Measurements from ENCODE around the gene EXOC3.
A peak's percentile ranks its signal among the peaks of the same experiment; 100 is the strongest.

The EXOC3 gene

DNA sequence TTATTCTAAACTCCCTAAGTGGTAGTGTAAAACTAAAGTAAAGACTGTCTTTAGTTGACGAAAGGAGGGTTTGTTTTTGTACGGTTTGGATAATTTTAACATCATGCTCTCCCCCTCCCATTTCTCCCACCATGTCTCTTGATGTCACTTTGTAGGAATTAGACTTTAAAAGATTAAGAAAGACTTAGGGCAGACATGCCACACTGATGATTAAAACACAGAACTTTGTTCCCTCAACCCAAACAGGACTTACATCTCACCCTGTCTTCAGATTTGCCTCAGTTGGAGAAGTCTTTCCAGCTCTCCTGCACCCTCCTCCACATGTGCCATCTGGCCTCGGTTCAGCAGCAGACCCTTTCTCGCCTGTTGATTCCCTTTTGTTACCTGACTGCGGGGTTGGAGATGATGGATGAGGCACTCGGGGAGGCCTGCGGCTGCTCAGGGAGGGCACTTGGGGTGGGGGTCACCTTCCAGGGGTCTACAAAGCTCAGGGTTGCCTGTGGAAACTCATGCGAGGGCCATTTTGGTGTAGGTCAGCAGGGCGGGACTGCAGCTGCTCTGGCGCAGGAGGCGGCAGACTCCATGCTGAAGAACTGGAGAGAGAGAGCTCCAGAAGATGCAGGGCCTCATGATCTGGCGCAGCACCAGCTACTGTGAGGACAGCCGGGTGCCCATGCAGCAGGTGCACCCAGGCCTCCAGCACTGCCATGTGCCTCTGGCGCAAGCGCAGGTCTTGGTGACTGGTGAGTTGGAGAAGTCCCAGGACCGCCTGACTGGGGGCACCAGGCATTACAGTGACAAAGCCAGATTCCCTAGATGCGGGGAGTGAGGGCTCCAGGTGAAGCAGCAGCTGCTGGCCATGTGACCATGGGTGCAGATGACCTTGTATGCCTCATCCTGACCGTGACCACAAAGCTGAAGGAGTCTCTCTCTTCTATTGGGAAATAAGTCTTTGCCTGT lies 24.5 kb upstream of the EXOC3 start:
- Histone ChIP-seq H3K27ac (replicated peaks) (peak overlapping the region; percentile 60), H3K4me3 (replicated peaks; ENCODE audit: insufficient read depth, low read length) (no peak overlapping the region), H3K27me3 (ENCODE audit: insufficient read depth, poor library complexity, severe bottlenecking) (no peaks in the 10 kb centered on the region)
- TF ChIP-seq SPI1 (IDR thresholded peaks at IDR 0.05; ENCODE audit: borderline replicate concordance, low read depth) (no peak), GABPA (IDR thresholded peaks at IDR 0.05; ENCODE audit: low read depth) (no peak), POLR2AphosphoS5 (IDR thresholded peaks at IDR 0.05; ENCODE audit: low read depth) (peak; percentile 84)
- TF ChIP-seq, protein P1, sequence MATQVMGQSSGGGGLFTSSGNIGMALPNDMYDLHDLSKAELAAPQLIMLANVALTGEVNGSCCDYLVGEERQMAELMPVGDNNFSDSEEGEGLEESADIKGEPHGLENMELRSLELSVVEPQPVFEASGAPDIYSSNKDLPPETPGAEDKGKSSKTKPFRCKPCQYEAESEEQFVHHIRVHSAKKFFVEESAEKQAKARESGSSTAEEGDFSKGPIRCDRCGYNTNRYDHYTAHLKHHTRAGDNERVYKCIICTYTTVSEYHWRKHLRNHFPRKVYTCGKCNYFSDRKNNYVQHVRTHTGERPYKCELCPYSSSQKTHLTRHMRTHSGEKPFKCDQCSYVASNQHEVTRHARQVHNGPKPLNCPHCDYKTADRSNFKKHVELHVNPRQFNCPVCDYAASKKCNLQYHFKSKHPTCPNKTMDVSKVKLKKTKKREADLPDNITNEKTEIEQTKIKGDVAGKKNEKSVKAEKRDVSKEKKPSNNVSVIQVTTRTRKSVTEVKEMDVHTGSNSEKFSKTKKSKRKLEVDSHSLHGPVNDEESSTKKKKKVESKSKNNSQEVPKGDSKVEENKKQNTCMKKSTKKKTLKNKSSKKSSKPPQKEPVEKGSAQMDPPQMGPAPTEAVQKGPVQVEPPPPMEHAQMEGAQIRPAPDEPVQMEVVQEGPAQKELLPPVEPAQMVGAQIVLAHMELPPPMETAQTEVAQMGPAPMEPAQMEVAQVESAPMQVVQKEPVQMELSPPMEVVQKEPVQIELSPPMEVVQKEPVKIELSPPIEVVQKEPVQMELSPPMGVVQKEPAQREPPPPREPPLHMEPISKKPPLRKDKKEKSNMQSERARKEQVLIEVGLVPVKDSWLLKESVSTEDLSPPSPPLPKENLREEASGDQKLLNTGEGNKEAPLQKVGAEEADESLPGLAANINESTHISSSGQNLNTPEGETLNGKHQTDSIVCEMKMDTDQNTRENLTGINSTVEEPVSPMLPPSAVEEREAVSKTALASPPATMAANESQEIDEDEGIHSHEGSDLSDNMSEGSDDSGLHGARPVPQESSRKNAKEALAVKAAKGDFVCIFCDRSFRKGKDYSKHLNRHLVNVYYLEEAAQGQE (IDR thresholded peaks at IDR 0.05; ENCODE audit: insufficient replicate concordance, low read depth): no peak
- TF ChIP-seq, protein P2, sequence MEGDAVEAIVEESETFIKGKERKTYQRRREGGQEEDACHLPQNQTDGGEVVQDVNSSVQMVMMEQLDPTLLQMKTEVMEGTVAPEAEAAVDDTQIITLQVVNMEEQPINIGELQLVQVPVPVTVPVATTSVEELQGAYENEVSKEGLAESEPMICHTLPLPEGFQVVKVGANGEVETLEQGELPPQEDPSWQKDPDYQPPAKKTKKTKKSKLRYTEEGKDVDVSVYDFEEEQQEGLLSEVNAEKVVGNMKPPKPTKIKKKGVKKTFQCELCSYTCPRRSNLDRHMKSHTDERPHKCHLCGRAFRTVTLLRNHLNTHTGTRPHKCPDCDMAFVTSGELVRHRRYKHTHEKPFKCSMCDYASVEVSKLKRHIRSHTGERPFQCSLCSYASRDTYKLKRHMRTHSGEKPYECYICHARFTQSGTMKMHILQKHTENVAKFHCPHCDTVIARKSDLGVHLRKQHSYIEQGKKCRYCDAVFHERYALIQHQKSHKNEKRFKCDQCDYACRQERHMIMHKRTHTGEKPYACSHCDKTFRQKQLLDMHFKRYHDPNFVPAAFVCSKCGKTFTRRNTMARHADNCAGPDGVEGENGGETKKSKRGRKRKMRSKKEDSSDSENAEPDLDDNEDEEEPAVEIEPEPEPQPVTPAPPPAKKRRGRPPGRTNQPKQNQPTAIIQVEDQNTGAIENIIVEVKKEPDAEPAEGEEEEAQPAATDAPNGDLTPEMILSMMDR (IDR thresholded peaks at IDR 0.05; ENCODE audit: insufficient read depth, low read length): no peak
- DNase-seq (ENCODE audit: low read depth in 1 of 2, low spot score in 1 of 2): peak; percentile 79 to 82

DNA sequence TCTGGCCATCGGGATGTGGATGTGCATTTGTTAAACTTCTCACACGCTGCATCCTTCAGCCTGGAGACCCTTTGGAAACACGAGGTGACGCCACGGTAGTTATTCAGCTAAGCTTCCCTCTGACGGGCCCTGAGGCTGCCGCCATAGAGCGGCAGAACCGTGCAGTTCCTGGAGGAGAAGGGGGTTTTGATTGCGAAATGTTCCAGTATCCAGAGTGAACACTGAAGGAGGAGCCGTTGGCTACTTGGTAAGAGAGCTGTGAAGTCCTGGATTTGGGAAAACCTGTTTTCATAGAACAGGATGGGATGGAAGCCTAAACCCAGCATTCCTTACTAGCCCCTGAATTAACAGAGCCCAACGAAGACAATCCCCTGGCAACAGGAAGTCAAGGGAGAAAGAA lies 23.0 kb upstream of the EXOC3 start:
- DNase-seq (ENCODE audit: low read depth in 1 of 2, low spot score in 1 of 2): no peak
- H3K4me3 ChIP-seq (replicated peaks; ENCODE audit: insufficient read depth, low read length): no peak overlapping the region
- no peak overlapping the region; the same call in 1 of the 2 replicates for H3K27ac ChIP-seq (replicated peaks)
- TF ChIP-seq, protein P2 (IDR thresholded peaks at IDR 0.05; ENCODE audit: insufficient read depth, low read length): no peak
- TF ChIP-seq, protein P1 (IDR thresholded peaks at IDR 0.05; ENCODE audit: insufficient replicate concordance, low read depth): no peak
- TF ChIP-seq POLR2AphosphoS5 (IDR thresholded peaks at IDR 0.05; ENCODE audit: low read depth): no peak
- no peak for TF ChIP-seq SPI1 (IDR thresholded peaks at IDR 0.05; ENCODE audit: borderline replicate concordance, low read depth)
- no peak for TF ChIP-seq GABPA (IDR thresholded peaks at IDR 0.05; ENCODE audit: low read depth)
- no peaks in the 10 kb centered on the region for H3K27me3 ChIP-seq (ENCODE audit: insufficient read depth, poor library complexity, severe bottlenecking)

DNA sequence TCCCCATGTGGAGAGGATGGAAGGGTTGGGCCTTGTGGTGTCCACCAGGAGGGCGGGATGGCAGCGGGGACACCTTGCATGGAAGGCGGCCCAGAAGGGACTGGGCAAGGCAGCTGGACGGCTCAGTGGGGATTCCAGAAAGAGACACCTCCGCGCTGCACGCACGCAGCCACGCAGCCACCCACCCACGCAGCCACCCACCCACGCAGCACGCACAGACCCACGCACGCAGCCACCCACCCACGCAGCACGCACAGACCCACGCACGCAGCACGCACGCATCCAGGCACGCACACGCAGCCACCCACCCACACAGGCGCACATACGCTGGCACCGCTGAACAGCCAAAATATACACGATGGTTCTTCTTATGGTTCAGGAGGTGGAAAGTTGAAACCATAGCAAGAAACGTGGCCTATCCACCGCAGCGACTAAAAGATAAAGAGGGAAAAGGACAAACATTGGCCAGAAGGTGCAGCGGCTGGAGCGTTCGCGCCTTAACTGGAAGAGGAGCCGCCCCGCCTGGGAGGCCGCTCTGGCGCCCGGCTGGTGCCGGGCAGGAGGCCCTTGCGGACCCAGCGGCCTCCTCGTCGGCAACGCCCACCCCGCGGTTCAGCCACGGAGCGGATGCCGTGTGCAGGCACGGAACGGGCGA lies 22.2 kb upstream of the EXOC3 start:
- no peaks in the 10 kb centered on the region for H3K27me3 ChIP-seq (ENCODE audit: insufficient read depth, poor library complexity, severe bottlenecking)
- DNase-seq (ENCODE audit: low read depth in 1 of 2, low spot score in 1 of 2): no peak
- no peak overlapping the region for H3K27ac ChIP-seq (replicated peaks)
- no peak overlapping the region for H3K4me3 ChIP-seq (replicated peaks; ENCODE audit: insufficient read depth, low read length)
- TF ChIP-seq, protein P2 (IDR thresholded peaks at IDR 0.05; ENCODE audit: insufficient read depth, low read length): no peak
- TF ChIP-seq, protein P1 (IDR thresholded peaks at IDR 0.05; ENCODE audit: insufficient replicate concordance, low read depth): no peak
- TF ChIP-seq GABPA (IDR thresholded peaks at IDR 0.05; ENCODE audit: low read depth) (no peak), POLR2AphosphoS5 (IDR thresholded peaks at IDR 0.05; ENCODE audit: low read depth) (no peak), SPI1 (IDR thresholded peaks at IDR 0.05; ENCODE audit: borderline replicate concordance, low read depth) (no peak)

Measured in HL-60 (cell line).